ENCODE measurements around the gene ANKS1B.

GRCh38 chr12:99284161-99284560, 700.6 kb downstream of the ANKS1B start:
- TF ChIP-seq CTCF (IDR thresholded peaks at IDR 0.05; ENCODE audit: low read length), result no peak
- TF ChIP-seq EZH2 (IDR thresholded peaks at IDR 0.05; ENCODE audit: borderline replicate concordance, low read length), result no peak

All from OCI-LY1 (cell line).